ENCODE results near the gene ZBTB11. TPM values are rescaled to one million over a fixed set of nuclear protein-coding genes. Genes with fewer than 3 reads are reported as not detected.

The ZBTB11 gene
- total RNA-seq, result 10.3 TPM
- long read RNA-seq, full-length matches to known transcripts, result 14 of 20 reads
- long read RNA-seq, partial matches to known transcripts, result 2 of 20 reads
- long read RNA-seq, other reads (novel, unspliced or antisense), result 4 of 20 reads

- no peaks in the 10 kb centered on the region for H3K27me3 ChIP-seq (ENCODE audit: low read depth)
- TF ChIP-seq CTCF (IDR thresholded peaks at IDR 0.05; ENCODE audit: borderline replicate concordance), result peak; percentile 54
Observed at GRCh38 chr3:101676765-101677435, at the start of gene ZBTB11. Gene ZBTB11 (minus strand): TSS chr3:101677132. CDS start chr3:101676914, 218 bp downstream.

GRCh38 chr3:101725890-101726275 is 49.0 kb upstream of the ZBTB11 start:
- H3K4me3 ChIP-seq, result peak overlapping the region; percentile 84
- no peak overlapping the region for H3K27ac ChIP-seq (replicated peaks)
- peaks cover 31% of the 10 kb centered on the region for H3K36me3 ChIP-seq
- intact Hi-C loops (cut with micrococcal nuclease), result no loop called here
- H3K27me3 ChIP-seq (ENCODE audit: low read depth), result no peaks in the 10 kb centered on the region
- no peak for DNase-seq
- no peaks in the 10 kb centered on the region for H3K9me3 ChIP-seq (replicated peaks)
- no peak for TF ChIP-seq CTCF (IDR thresholded peaks at IDR 0.05; ENCODE audit: borderline replicate concordance)
- H3K4me1 ChIP-seq, result peaks cover 37% of the 10 kb centered on the region

More at GRCh38 chr3:101676765-101677435, at the start of gene ZBTB11:
- intact Hi-C loops (cut with micrococcal nuclease), result no loop called here
- DNase-seq, result peak; percentile 100
- Histone ChIP-seq H3K4me1 (peaks cover 54% of the 10 kb centered on the region), H3K27ac (replicated peaks) (peak within 1 kb of the TSS; percentile 99), H3K4me3 (peak within 1 kb of the TSS; percentile 93), H3K36me3 (peaks cover 25% of the 10 kb centered on the region), H3K9me3 (replicated peaks) (no peaks in the 10 kb centered on the region)

- no peaks in the 10 kb centered on the region for H3K27me3 ChIP-seq (ENCODE audit: low read depth)
- TF ChIP-seq CTCF (IDR thresholded peaks at IDR 0.05; ENCODE audit: borderline replicate concordance), result no peak
- H3K9me3 ChIP-seq (replicated peaks), result no peaks in the 10 kb centered on the region
- H3K36me3 ChIP-seq, result peaks cover 31% of the 10 kb centered on the region
- intact Hi-C loops (cut with micrococcal nuclease), result no loop called here
- H3K27ac ChIP-seq (replicated peaks), result peak overlapping the region; percentile 87
- H3K4me1 ChIP-seq, result peaks cover 38% of the 10 kb centered on the region
- H3K4me3 ChIP-seq, result peak overlapping the region; percentile 84
- DNase-seq, result peak; percentile 19
Observed at GRCh38 chr3:101725194-101725889, 48.4 kb upstream of the ZBTB11 start.

GRCh38 chr3:101724329-101725193 is 47.6 kb upstream of the ZBTB11 start, which contains the start of gene CEP97:
Gene CEP97 (plus strand): TSS chr3:101724614. CDS start chr3:101724677, 63 bp downstream.
- Histone ChIP-seq H3K27me3 (ENCODE audit: low read depth) (no peaks in the 10 kb centered on the region), H3K4me1 (peaks cover 38% of the 10 kb centered on the region), H3K27ac (replicated peaks) (peak within 1 kb of the TSS; percentile 87), H3K9me3 (replicated peaks) (no peaks in the 10 kb centered on the region), H3K4me3 (peak within 1 kb of the TSS; percentile 84), H3K36me3 (peaks cover 26% of the 10 kb centered on the region)
- TF ChIP-seq CTCF (IDR thresholded peaks at IDR 0.05; ENCODE audit: borderline replicate concordance), result no peak
- intact Hi-C loops (cut with micrococcal nuclease), result no loop called here
- DNase-seq, result peak; percentile 89
